Measurements from ENCODE around the gene GPC5. TPM values are rescaled to one million over a fixed set of nuclear protein-coding genes. Genes with fewer than 3 reads are reported as not detected.
"Not testable (repeated sequence)": the region's sequence is repeated elsewhere in the genome, so short reads cannot be mapped to it uniquely, and the experiment has no call there.

The GPC5 gene
- total RNA-seq, 4 donors from 2014 or later = 0.24 to 30.8 (median 1.8) TPM; not detected in 1

GRCh38 chr13:91785431-91786119, 387.2 kb downstream of the GPC5 start:
- intact Hi-C loops (cut with DNase I; ENCODE audit: low total_unique reads) = no loop called here
- Histone ChIP-seq H3K9me3 (no peaks in the 10 kb centered on the region), H3K4me1 (no peaks in the 10 kb centered on the region), H3K36me3 (no peaks in the 10 kb centered on the region), H3K27ac (no peak overlapping the region), H3K27me3 (no peaks in the 10 kb centered on the region), H3K4me3 (no peak overlapping the region)
- no peak for TF ChIP-seq POLR2A (IDR thresholded peaks at IDR 0.05)
- no peak for DNase-seq

GRCh38 chr13:91792054-91792453, 393.6 kb downstream of the GPC5 start:
- no peaks in the 10 kb centered on the region for H3K36me3 ChIP-seq
- intact Hi-C loops (cut with DNase I; ENCODE audit: low total_unique reads) = no loop called here
- H3K27ac ChIP-seq = no peak overlapping the region
- no peak overlapping the region for H3K4me3 ChIP-seq
- no peaks in the 10 kb centered on the region for H3K9me3 ChIP-seq
- TF ChIP-seq CTCF (IDR thresholded peaks at IDR 0.05) = no peak
- no peak for TF ChIP-seq POLR2A (IDR thresholded peaks at IDR 0.05)
- H3K27me3 ChIP-seq = no peaks in the 10 kb centered on the region
- H3K4me1 ChIP-seq = no peaks in the 10 kb centered on the region
- DNase-seq = no peak

- TF ChIP-seq POLR2A (IDR thresholded peaks at IDR 0.05) = no peak
- no peak for TF ChIP-seq CTCF (IDR thresholded peaks at IDR 0.05)
- Histone ChIP-seq H3K4me3 (no peak overlapping the region), H3K36me3 (no peaks in the 10 kb centered on the region), H3K4me1 (no peaks in the 10 kb centered on the region), H3K9me3 (no peaks in the 10 kb centered on the region), H3K27me3 (no peaks in the 10 kb centered on the region), H3K27ac (no peak overlapping the region)
- intact Hi-C loops (cut with DNase I; ENCODE audit: low total_unique reads) = no loop called here
- DNase-seq = no peak
Measured at GRCh38 chr13:91797567-91797966, 399.1 kb downstream of the GPC5 start.

GRCh38 chr13:91798338-91798737, 399.9 kb downstream of the GPC5 start:
- intact Hi-C loops (cut with DNase I; ENCODE audit: low total_unique reads); H3K9me3 ChIP-seq; H3K27ac ChIP-seq; H3K4me1 ChIP-seq; H3K4me3 ChIP-seq; H3K36me3 ChIP-seq; DNase-seq; H3K27me3 ChIP-seq: not testable (repeated sequence)

GRCh38 chr13:91801772-91802171, 403.4 kb downstream of the GPC5 start:
- H3K27ac ChIP-seq; DNase-seq; intact Hi-C loops (cut with DNase I; ENCODE audit: low total_unique reads); H3K9me3 ChIP-seq; H3K36me3 ChIP-seq; H3K27me3 ChIP-seq; H3K4me1 ChIP-seq; H3K4me3 ChIP-seq: not testable (repeated sequence)

- no peak overlapping the region for H3K4me3 ChIP-seq
- no peak for TF ChIP-seq POLR2A (IDR thresholded peaks at IDR 0.05)
- TF ChIP-seq CTCF (IDR thresholded peaks at IDR 0.05) = no peak
- no peaks in the 10 kb centered on the region for H3K9me3 ChIP-seq
- no peak for DNase-seq
- H3K4me1 ChIP-seq = no peaks in the 10 kb centered on the region
- no peaks in the 10 kb centered on the region for H3K36me3 ChIP-seq
- H3K27me3 ChIP-seq = no peaks in the 10 kb centered on the region
- H3K27ac ChIP-seq = no peak overlapping the region
- intact Hi-C loops (cut with DNase I; ENCODE audit: low total_unique reads) = no loop called here
Measured at GRCh38 chr13:91802957-91803356, 404.5 kb downstream of the GPC5 start.

GRCh38 chr13:91804724-91805123, 406.3 kb downstream of the GPC5 start:
- Histone ChIP-seq H3K4me1 (no peaks in the 10 kb centered on the region), H3K9me3 (no peaks in the 10 kb centered on the region), H3K27ac (no peak overlapping the region), H3K36me3 (no peaks in the 10 kb centered on the region), H3K27me3 (no peaks in the 10 kb centered on the region), H3K4me3 (no peak overlapping the region)
- DNase-seq = no peak
- no peak for TF ChIP-seq CTCF (IDR thresholded peaks at IDR 0.05)
- TF ChIP-seq POLR2A (IDR thresholded peaks at IDR 0.05) = no peak
- intact Hi-C loops (cut with DNase I; ENCODE audit: low total_unique reads) = no loop called here

All from uterus (tissue), 4 donors.